Limb (tissue), 2 donors: ENCODE data around the gene SLAMF6.

ENCODE experiments used
- DNase-seq, 2 donors: peaks; one replicate each; pipeline ENCODE4 v3.0.0-alpha.2; 2016; ENCODE audit errors: extremely low spot score in 2 of 2

Gene SLAMF6

GRCh38 chr1:160467576-160467975 is 55.5 kb downstream of the SLAMF6 start:
- DNase-seq = no peak

GRCh38 chr1:160466961-160467360 is 56.1 kb downstream of the SLAMF6 start:
- DNase-seq = no peak

- DNase-seq = no peak
Measured at GRCh38 chr1:160465123-160465522, 57.9 kb downstream of the SLAMF6 start.

GRCh38 chr1:160460683-160461287 is 62.3 kb downstream of the SLAMF6 start:
- DNase-seq = no peak

- DNase-seq = no peak
Measured at GRCh38 chr1:160460214-160460642, 62.8 kb downstream of the SLAMF6 start.

- DNase-seq = no peak
Measured at GRCh38 chr1:160459687-160460086, 63.4 kb downstream of the SLAMF6 start.

- DNase-seq = no peak
Measured at GRCh38 chr1:160459056-160459455, 64.0 kb downstream of the SLAMF6 start.

- DNase-seq = no peak
Measured at GRCh38 chr1:160455153-160455517, 67.9 kb downstream of the SLAMF6 start.

GRCh38 chr1:160454371-160455152 is 68.5 kb downstream of the SLAMF6 start:
- no peak for DNase-seq

GRCh38 chr1:160453443-160453842 is 69.6 kb downstream of the SLAMF6 start:
- no peak for DNase-seq

- no peak for DNase-seq
Measured at GRCh38 chr1:160451859-160452232, 71.2 kb downstream of the SLAMF6 start.

GRCh38 chr1:160451119-160451858 is 71.8 kb downstream of the SLAMF6 start:
- DNase-seq = no peak

GRCh38 chr1:160449494-160449893 is 73.6 kb downstream of the SLAMF6 start:
- no peak for DNase-seq

GRCh38 chr1:160446945-160447600 is 76.0 kb downstream of the SLAMF6 start:
- no peak for DNase-seq

- DNase-seq = no peak
Measured at GRCh38 chr1:160439718-160440117, 83.3 kb downstream of the SLAMF6 start.

GRCh38 chr1:160438935-160439334 is 84.1 kb downstream of the SLAMF6 start:
- no peak for DNase-seq

GRCh38 chr1:160438317-160438918 is 84.6 kb downstream of the SLAMF6 start:
- no peak for DNase-seq

GRCh38 chr1:160437432-160438316 is 85.4 kb downstream of the SLAMF6 start:
- DNase-seq = no peak

- DNase-seq = no peak
Measured at GRCh38 chr1:160436966-160437365, 86.1 kb downstream of the SLAMF6 start.
